Measurements from ENCODE around the gene USP20. TPM values are rescaled to one million over a fixed set of nuclear protein-coding genes. Genes with fewer than 3 reads are reported as not detected.
"Not testable (repeated sequence)": the region's sequence is repeated elsewhere in the genome, so short reads cannot be mapped to it uniquely, and the experiment has no call there.

Gene USP20
- total RNA-seq, 1 donor from 2014 or later: 11.8 TPM

DNA sequence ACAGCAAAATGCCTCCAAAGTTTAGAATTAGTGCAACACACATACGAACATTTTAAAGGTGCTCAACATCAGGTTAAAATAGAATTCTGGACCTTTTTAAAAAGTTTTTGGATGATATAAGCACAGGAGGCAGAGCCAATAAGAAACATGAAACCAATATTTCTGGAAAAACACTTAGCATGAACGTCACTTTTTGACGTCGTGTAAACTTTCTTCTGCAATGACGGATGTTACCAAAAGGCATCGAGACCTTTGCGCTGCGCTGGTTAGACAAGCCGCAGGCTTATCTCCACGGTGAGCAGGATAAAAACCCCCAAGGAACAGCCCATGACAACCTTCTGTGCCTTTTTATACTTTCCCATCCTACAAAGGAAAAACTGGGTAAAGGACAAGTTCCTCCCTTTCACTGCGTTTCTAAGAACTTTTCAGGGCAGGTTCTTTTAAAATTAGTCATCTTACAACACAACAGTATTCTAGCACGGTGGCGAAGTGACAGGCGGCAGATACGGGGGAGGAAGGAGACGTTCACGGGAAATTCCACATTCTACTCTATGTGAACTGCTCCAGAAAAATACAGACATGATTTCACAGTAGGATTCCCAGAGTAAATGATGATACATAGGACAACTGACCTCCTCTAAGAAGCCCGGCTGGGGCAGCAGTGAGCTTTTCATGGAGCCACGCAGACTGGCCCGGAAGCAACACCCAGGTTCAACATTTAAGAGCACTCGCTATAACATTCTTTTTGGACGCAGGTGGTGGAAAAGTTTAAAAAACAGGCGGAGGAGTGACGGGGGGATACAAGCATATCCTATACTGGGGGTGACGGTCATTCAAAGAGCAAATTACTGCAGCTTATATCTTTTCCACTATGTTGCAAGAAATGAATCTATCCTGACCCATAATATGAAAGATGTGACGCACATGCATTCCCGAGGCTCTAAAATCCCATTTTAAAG is 52.4 kb downstream of the USP20 start:
- DNase-seq (ENCODE audit: low spot score in 2 of 2) (no peak), FAIRE-seq (no peak)

- FAIRE-seq: no peak
These were observed 53.2 kb downstream of the USP20 start for GRCh38 chr9:129888293-129889121.

DNA sequence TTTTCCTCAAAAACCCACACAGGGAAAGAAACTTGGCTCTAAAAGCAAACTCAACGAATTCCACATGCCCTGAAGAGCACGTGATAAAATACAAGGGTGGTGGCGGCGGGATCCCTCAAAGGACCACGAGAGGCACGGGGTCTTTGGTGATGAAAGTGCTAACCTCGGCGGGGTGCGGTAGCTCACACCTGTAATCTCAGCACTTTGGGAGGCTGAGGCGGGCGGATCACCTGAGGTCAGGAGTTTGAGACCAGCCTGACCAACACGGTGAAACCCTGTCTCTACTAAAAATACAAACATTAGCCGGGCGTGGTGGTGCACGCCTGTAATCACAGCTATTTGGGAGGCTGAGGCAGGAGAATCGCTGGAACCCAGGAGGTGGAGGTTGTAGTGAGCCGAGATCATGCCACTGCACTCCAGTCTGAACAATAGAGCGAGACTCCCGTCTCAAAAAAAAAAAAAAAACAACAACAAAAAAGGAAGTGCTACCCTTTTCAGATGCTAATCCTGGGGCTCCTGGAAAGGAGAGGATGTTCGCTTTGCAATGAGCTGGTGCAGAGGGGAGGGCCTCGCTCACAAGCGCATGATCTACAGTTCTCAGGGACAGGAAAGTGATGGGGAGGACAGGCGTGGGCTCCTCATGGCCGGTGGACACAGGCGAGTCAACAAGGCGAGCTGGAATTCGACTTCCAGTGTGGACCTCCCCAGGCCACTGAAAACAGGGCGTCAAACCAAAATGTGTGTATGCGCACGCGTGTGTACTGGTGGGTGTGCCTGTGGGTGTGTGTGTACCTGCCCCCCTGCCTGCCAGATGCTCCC is 54.1 kb downstream of the USP20 start:
- FAIRE-seq (no peak), DNase-seq (ENCODE audit: low spot score in 2 of 2) (no peak)

More at GRCh38 chr9:129888293-129889121, 53.2 kb downstream of the USP20 start:
- no peak for DNase-seq (ENCODE audit: low spot score in 2 of 2)

GRCh38 chr9:129889941-129890717 is 54.9 kb downstream of the USP20 start:
- no peak for DNase-seq (ENCODE audit: low spot score in 2 of 2)

DNA sequence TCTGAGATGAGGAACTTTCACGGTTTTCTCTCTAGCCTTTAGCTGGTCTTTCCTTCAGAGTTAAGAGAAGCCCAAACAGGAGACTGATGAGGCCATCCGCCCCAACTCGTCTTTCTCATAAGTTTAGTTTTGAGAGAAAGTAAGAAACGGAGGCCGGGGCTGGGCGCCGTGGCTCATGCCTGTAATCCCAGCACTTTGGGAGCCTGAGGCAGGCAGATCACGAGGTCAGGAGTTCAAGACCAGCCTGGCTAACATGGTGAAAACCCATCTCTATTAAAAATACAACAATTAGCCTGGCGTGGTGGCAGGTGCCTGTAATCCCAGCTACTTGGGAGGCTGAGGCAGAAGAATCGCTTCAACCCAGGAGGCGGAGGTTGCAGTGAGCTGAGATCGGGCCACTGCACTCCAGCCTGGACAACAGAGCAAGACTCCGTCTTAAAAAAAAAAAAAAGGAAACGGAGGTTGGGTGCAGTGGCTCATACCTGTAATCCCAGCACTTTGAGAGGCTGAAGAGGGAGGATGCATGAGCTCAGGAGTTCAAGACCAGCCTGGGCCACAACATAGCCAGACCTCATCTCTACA is 55.6 kb downstream of the USP20 start:
- DNase-seq (ENCODE audit: low spot score in 2 of 2); FAIRE-seq: not testable (repeated sequence)

More at GRCh38 chr9:129889941-129890717, 54.9 kb downstream of the USP20 start:
- no peak for FAIRE-seq

- DNase-seq (ENCODE audit: low spot score in 2 of 2) (no peak), FAIRE-seq (no peak)
These were observed 56.3 kb downstream of the USP20 start for GRCh38 chr9:129891569-129891968.

DNA sequence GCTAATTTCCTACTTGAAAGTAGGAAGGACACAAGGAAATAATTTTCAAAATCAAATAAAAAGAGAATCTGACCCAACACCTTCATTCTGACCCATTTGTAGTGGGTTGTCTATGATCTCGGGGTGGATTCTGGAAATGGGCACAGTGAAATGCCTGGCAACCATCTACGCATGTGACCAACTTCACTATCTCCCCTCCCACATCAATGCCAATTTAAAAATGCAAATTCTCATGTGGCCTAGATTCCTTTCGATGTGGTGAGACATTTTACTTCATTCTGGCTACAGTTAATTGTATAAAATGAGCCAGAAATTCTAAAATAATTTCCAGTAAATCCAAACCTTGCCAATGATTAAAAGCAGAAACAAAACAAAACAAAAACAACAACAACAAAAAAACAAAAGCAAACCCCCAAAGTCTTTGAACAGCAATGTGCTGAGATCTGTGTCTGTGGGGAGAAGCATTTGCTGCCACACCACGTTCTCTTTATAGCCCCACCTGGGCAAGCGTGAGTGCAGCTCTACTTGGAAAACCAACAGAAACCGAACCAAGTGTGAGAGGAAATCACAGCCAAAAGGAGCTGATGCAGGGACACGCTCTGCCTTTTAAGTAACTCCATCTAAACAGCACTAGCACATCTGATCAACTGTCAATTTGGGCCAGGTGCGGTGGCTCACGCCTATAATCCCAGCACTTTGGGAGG is 59.0 kb downstream of the USP20 start:
- no peak for DNase-seq (ENCODE audit: low spot score in 2 of 2)
- FAIRE-seq: no peak

- no peak for FAIRE-seq
These were observed 60.4 kb downstream of the USP20 start for GRCh38 chr9:129895376-129896268.

GRCh38 chr9:129897263-129897662 is 62.0 kb downstream of the USP20 start:
- FAIRE-seq: no peak
- DNase-seq (ENCODE audit: low spot score in 2 of 2): no peak

More at GRCh38 chr9:129895376-129896268, 60.4 kb downstream of the USP20 start:
- no peak for DNase-seq (ENCODE audit: low spot score in 2 of 2)

DNA sequence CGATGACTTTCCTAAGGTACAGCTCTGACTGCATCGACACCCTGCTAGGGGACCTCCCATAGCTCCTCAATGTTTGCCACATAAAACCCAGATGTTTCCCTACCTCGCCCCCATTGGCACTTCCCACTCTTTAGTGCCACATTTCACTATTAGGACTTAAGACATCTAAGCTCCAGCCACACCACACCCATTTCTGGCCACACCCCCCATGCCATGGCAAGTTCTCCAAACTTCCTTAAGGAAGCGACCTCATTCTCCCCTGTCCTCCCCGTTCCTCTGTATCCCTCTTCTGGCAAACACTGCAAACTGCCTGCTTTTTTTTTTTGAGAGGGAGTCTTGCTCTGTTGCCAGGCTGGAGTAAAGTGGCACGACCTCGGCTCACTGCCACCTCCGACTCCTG is 62.9 kb downstream of the USP20 start:
- DNase-seq (ENCODE audit: low spot score in 2 of 2): no peak
- no peak for FAIRE-seq

DNA sequence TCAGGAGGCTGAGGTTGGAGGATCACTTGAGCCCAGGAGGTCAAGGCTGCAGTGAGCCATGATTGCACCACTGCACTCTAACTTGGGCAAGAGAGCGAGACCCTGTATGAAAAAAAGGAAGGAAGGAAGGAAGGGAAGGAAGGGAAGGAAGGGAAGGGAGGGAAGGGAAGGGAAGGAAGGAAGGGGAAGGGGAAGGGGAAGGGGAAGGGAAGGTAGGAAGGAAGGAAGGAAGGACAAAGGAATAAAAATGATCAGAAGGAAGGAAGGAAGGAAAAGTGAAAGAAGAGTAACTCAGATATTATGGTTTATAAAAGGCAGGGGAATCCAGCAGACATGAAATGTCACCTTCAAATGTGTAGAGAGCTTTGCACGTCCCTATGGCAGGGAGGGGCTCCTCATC is 64.4 kb downstream of the USP20 start:
- DNase-seq (ENCODE audit: low spot score in 2 of 2) (no peak), FAIRE-seq (no peak)

DNA sequence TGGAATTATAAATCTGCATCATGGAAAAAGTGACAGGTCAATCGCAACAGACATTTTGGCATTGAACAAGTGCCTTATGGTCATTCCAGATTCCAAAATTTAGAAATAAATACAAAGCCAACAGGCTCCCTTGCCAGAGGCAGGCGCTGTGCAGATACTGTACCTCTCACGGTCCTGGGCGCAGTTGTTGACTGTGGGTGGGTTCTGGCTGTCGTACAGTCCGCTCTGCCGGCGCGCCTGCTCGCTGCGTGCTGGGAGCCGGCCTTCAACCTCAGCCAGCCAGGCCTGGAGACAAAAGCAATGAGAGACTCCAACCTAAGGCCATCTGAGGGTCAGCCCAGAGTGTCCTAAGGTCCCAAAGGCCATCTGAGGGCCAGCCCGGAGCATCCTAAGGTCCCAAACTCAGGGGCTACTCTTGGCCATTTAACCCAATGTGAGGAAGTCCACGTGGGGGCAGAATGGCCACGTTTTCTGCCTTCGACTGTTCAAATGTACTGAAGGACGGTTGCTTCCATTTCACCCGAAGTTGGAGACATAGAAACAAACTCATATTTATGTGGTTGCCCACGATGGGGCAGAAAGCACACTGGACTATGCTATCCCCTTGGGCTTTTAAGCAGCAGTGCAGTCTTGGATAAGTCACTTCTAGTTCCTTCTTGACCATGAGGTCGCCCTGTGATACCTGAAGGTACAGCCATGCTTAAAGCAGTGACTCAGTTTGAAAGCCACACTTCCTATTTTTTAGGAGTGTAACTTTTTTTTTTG is 65.2 kb downstream of the USP20 start:
- no peak for DNase-seq (ENCODE audit: low spot score in 2 of 2)
- no peak for FAIRE-seq

GRCh38 chr9:129901993-129902739 is 66.9 kb downstream of the USP20 start:
- DNase-seq (ENCODE audit: low spot score in 2 of 2) (no peak), FAIRE-seq (no peak)

GRCh38 chr9:129902740-129903134 is 67.5 kb downstream of the USP20 start:
- FAIRE-seq (no peak), DNase-seq (ENCODE audit: low spot score in 2 of 2) (no peak)

- no peak for DNase-seq (ENCODE audit: low spot score in 2 of 2)
- FAIRE-seq: peak; percentile 34
These were observed 69.5 kb downstream of the USP20 start for GRCh38 chr9:129904734-129905133.

- no peak for FAIRE-seq
- no peak for DNase-seq (ENCODE audit: low spot score in 2 of 2)
These were observed 71.0 kb downstream of the USP20 start for GRCh38 chr9:129906298-129906697.

Measured in frontal cortex (tissue), 4 donors.